ENCODE results near the gene SESN1.
"Not testable (repeated sequence)": the region's sequence is repeated elsewhere in the genome, so short reads cannot be mapped to it uniquely, and the experiment has no call there.

SESN1 gene

DNA sequence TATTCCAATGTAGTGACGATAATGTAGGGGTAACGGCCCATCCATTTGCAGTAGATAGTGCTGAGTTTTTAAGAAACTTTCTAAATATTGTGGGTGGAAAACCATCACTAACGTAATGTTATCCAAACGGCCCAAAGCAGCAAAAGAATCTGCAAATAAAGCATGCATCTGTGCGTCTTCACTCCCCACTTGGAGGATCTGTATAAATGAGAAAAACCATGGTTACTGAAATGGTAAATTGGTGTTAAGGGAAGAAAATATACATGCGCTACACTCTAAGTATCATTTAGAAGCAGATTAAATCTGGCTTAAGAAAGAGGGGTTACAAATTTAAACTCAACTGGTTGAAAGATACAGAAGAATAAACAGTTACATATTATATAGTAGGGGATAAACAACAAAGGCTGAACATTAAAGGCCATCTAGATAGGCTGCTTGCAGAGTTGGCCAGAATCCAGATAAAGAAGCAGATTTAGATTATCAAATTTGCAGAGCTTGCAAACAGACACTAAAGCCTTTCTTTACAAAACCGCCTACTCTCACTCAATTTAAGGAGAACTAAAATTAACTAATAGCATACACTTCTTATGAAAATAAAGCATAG lies 93.3 kb downstream of the SESN1 start:
- DNase-seq (ENCODE audit: low read depth in 2 of 2), result no peak

DNA sequence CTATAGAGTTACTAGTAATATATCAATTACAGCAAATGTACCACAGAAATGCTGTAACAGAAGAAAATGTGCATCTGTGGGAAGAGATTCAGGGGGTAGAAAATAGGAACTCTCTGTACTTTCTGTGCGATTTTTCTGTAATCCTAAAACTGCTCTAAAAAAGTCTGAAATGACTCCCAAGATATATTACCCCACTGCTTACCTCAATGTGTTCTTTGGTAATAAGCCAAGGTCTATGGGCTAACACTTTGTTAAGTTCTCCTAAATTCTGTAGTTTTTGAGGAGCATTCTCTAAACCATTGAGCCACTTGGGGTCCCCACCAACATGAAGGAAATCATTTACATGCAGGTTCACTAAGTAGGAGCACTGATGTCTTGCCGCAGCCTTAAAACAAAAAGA lies 94.4 kb downstream of the SESN1 start:
- no peak for DNase-seq (ENCODE audit: low read depth in 2 of 2)

DNA sequence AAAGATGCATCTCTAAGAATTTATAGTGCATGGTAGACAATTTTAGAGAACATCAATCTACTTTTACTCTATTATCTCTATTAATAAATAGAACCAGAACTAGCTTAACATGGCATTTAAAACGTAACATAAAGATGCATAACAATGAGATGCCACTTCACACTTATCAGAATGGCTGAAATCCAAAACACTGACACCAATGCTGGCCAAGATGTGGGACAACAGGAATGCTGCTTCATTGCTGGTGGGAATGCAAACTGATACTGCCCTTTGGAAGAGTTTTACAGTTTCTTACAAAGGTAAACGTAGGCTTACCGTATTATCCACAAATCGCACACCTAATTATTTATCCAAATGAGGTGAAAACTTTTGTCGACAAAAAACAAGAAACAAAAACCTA lies 95.2 kb downstream of the SESN1 start:
- DNase-seq (ENCODE audit: low read depth in 2 of 2), result no peak

DNA sequence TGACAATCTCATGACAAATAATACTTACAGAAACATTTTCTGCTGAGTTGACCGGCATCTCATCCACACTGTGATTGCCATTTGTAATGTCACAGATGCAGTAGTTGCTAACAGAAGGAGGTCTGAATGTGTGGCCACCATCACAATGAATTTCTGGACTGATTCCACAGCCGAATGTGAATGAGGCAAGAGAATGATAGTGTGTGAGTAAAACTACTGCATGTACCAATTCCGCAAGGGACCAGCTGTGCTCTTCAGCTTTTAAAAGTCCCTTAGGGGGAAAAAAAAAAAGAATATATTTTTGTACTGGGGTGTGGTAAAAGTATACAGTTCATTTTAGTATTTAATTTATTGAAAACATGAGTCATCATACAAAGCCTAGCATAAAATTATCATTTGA lies 96.2 kb downstream of the SESN1 start:
- DNase-seq (ENCODE audit: low read depth in 2 of 2), result no peak

DNA sequence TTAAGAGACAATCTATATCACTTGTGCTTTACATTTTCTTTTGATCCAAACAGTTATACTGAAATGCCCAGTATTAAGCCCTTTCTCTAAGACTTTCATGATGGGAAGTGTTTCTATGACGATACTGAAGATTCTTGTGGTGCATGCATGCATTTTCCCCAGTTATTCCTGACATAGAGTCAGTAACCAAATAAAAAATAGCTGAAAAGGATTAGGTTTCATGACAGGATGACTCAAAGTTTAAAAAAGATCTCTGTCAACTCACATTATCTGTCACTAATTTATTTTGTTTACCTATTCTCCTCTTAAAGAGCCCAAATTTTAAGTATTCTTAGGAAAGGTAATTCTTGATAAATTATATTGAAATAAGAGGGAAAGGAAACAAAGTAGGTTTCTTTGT lies 98.4 kb downstream of the SESN1 start:
- no peak for DNase-seq (ENCODE audit: low read depth in 2 of 2)

DNA sequence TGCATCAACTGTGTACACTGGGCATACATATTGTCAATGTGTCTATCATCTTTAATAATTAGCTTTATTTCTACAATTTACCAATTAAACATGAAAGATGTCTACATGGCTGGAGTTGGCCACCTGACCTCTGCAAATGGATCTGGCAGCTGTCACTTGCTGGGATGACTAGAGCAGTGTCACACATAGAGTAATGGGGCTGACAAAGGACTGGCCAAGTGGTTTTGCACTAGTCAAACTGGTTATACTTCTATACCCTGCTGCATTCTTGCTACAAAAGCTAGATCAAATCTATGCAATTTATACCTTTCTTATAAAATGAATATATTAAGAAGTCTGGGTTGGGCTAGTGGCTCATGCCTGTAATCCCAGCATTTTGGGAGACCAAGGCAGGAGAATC lies 99.3 kb downstream of the SESN1 start:
- DNase-seq (ENCODE audit: low read depth in 2 of 2), result no peak

DNA sequence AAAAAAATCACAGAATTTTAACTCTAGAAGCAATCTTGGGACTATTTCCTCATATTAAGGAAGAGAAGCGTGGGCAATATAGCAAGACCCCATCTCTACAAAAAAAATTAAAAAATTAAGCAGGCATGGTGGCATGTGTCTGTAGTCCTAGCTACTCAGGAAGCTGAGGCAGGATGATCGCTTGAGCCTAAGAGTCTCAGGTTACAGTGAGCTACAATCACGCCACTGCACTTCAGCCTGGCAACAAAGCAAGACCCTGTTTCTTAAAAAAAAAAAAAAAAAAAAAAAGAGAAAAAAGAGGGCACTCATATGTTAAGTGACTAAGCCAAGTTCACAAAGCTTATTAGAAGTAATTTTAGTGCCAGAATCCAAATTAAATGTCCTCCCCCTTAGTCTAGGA lies 100.8 kb downstream of the SESN1 start:
- DNase-seq (ENCODE audit: low read depth in 2 of 2), result no peak

DNA sequence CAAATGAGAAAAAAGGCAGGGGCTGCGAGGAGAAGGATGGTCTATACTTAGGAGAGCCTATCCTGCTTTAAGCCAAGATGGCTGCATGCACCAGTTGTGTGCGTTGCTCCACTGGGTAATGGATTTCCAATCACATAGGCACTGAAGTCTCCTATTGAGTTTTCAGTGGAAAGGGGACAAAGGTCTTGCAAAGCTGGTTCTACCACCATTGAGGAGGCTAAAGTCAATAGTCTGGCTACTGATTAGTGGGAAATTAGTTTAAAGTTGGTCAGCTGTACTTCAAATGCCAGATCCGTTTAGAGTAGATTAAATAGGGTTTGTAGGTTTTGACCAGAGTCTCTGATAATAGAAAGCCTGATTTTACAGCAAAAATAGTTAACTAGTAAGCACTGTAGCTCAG lies 104.9 kb downstream of the SESN1 start:
- no peak for DNase-seq (ENCODE audit: low read depth in 2 of 2)

DNA sequence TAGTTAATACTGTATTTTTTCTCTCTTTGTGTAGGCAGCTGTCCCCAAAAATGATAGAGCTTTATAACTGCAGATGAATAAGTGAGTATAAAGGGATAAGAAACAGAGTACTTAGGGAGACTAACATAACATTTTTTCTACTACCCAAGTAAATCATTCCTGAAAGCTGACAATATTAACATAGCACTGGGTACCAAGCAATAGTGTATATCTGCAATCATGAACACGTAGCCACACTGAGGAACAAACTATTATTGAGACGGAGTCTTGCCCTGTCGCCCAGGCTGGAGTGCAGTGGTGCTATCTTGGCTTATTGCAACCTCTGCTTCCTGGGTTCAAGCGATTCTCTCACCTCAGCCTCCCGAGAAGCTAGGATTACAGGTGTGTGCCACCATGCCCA lies 105.9 kb downstream of the SESN1 start:
- DNase-seq (ENCODE audit: low read depth in 2 of 2), result no peak

DNA sequence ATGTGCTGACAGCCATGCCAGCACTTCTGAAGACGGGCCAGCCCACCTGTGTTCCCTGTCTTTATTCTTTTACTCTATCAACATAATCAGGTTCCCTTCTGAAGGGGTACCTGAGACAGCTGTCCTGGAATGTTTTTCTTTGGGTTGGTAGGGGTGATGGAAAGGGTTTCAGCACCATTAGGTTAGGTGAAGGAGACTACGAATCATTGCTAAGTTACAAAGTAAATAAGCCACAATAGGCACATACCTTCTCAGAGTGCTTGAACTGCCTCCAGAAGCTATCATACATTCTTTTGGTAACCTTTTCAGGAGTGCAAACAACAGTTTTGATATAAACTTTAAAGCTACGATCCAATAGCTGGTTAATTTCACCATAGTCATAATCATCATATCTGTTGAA lies 106.3 kb downstream of the SESN1 start:
- no peak for DNase-seq (ENCODE audit: low read depth in 2 of 2)

DNA sequence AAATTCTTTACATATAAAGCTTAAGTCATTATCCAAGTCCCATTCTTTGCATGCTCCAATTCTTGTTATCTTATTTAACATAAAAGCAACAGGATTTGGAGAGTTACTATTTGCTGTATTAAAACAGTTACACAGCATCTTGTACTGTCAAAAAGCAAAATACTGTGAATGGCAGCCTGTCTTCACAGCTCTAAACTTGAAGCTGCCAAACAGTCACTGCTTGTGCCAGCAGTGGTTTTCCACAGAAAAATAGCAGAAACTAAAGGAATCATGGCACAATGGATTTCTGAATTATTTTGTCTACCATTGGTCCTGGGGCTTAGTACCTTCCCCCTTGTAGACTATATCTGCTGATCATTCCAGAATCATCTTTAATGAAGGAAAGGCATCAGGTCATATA lies 107.5 kb downstream of the SESN1 start:
- no peak for DNase-seq (ENCODE audit: low read depth in 2 of 2)

DNA sequence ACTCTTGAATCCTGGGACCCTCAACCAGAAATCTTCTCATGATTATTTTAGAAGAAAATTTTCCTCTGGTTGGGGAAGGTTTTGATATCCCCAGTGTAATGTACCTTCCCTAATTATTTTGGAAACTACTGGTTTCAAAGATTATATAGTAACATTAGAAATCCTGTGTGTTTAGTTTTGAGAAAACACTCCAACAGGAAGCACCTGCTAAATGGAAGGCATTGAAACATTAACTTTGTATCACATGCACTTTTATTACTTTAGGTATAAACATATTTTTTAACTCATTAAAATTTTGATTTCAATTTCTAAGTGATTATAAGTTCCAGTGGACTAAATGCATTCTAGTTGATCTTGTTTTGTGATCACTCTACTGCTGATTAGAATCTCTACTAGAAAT lies 109.3 kb downstream of the SESN1 start:
- no peak for DNase-seq (ENCODE audit: low read depth in 2 of 2)

DNA sequence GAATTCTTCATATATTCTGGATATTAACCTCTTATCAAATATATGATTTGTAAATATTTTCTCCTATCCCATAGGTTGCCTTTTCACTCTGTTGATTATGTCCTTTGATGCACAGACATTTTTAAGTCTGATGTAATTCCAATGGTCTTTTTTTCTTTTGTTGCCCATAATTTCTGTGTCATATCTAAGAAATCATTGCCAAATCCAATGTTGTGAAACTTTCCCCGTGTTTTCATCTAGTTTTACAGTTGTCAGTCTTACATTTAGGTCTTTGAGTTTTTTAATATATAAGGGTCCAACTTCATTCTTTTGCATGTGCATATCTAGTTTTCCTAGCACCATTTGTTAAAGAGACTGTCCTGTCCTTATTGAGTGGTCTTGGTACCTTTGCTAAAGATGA lies 111.5 kb downstream of the SESN1 start:
- DNase-seq (ENCODE audit: low read depth in 2 of 2), result no peak

DNA sequence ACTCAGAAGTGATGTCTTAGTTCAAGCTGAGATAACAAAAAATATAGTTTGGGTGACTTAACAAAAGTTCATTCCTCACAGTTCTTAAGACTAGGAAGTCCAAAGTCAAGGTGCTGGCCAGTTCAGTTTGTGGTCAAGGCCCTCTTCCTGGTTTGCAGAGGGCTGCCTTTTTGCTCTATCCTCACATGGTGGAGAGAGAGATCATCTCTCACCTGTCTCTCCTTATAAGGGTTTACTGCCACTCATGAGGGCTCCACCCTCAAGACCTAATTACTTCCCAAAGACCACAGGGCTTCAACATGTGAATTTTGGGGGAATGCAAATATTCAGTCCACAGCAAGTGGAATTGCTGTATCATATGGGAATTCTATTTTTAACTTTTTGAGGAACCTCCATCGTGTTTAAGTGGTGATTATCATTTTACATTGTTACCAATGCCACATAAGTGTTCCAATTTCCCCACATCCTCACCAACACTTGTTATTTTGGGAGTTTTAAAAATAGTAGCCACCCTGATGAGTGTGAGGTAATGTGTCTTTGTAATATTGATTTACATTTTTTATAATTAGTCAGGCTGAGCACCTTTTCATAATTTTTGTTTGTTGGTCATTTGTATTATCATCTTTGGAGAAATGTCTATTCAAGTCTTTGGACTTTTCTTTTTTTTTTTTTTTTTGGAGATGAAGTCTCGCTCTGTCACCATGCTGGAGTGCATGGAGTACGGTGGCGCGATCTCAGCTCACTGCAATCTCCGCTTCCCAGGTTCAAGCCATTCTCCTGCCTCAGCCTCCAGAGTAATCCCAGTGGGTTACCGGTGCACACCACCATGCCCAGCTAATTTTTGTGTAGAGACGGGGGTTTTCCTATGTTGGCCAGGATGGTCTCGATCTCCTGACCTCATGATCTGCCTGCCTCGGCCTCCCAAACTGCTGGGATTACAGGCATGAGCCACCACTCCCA lies 112.2 kb downstream of the SESN1 start:
- no peak for DNase-seq (ENCODE audit: low read depth in 2 of 2)

DNA sequence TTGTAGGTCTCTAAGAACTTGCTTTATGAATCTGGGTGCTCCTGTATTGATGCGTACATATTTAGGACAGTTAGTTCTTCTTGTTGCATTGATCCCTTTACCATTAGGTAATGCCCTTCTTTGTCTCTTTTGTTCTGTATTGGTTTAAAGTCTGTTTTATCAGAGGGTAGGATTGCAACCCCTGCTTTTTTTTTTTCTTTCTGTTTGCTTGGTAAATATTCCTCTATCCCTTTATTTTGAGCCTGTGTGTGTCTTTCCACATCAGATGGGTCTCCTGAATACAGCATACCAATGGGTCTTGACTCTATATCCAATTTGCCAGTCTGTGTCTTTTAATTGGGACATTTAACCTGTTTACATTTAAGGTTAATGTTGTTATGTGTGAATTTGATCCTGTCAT lies 116.0 kb downstream of the SESN1 start:
- not testable (repeated sequence) for DNase-seq (ENCODE audit: low read depth in 2 of 2)

DNA sequence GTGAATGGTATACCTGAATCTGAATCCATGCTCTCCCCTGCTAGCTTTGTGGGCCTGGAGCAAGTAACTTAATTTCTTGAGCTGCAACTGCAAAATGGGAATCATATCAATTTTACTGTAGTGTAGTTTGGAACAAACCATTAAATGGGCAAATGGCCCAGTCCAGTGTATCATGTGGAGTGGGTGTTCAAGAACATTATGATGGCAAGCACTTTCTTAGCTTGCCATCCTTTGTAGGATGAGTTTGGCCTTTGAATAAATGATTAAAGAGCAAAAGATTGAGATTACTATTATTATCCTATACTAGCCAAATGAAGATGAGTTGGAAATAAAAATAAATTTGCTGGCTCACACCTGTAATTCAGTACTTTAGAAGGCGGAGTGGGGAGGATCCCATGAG lies 120.4 kb downstream of the SESN1 start:
- DNase-seq (ENCODE audit: low read depth in 2 of 2), result no peak

DNA sequence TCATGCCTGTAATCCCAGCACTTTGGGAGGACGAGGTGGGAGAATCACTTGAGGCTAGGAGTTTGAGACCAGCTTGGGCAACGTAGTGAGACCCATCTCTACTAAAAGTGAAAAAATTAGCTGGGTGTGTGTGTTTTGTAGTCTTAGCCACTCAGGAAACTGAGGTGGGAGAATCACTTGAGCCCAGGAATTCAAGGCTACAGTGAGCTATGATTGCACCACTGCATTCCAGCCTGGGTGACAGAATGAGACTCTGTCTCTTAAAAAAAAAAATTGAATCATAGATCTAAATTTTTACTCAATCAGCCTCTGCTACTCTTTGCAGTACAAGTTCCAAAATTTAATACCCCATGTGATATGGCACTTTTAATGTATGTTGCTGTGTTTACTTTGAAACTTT lies 124.9 kb downstream of the SESN1 start:
- DNase-seq (ENCODE audit: low read depth in 2 of 2), result no peak

DNA sequence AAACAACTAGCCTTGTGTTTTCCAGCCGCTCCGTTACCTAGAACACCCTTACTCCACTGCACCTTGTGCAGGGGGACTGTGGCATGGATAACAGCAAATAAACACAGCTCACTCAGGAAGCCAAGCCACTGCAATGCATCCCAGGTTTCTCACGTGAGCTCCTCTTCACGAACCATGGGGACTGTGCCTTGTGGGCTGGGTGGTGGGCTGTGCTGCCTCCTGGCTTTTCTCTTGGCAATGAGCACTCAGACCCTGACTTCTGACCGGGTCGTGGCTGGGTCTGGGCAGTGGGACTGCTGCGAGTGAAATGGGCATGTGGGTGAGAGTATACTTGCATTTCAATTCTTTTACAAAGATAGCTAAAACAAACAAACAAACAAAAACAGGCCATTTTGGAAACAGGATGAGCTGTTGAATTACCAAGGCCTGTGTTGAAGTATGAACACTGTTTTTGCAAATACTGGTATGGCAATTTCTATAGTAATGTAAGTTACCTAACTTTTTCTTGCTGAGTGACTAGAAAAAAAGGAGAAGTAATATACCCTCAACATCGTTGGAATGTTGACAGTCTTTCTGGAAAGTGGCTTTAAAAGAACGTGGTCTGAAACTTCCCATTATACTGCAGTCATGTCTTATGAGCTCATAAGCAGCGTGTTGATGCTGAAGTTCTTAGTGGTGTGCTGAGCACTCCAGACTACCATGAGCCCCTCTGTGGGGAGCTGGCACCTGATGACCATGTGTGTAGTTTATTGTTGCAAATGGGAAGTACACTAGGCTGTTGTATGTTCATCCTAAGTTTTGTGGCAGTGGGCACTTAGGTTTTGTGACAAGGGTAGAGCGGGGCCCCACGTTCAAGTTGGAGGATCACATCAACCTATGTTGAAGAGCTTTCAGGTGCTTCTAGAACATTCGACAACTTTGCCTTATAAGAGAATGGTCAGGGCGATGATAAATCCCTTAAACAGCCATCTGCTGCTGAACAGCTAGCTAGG lies 126.0 kb downstream of the SESN1 start:
- DNase-seq (ENCODE audit: low read depth in 2 of 2), result no peak

DNA sequence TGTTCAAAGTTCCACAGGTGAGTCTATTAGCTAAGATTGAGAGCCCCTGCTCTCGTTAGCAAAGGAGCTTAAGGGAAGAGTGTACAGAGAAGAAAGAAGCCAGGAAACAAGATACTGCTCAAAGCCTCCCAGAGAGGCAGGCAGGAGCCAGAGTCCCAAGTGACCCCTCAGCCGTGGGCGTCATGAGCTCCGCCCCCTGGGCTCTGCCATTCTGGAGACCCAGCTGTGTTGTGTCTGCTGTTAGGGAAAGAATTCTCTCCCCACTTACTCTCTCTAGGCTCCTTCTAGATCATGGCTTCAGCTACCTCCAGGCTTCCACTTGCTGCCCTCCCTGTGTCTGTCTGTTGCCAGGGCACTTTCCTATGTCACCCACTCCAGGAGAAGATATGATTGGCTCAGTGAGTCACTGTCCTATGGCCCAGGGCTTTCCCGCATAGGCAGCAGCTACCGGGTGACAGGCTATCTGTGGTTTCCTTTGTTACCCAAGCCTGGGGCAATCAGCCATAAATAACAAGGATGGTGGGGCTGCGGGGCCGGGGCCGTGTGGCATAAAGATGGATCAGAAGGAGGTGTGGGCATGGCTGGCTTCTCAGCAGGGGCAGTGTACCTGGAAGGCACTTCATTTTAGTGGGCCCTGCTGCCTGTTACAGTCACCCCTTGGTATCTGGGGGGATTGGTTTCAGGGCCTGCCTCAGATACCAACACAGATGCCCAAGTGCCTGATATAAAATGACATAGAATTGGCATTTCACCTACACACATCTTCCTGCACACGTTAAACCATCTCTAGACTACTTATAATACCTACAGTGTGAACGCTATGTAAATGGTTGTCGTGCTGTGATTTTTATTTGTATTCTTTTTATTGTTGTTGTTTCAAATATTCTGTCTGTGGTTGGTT lies 127.5 kb downstream of the SESN1 start:
- no peak for DNase-seq (ENCODE audit: low read depth in 2 of 2)

DNA sequence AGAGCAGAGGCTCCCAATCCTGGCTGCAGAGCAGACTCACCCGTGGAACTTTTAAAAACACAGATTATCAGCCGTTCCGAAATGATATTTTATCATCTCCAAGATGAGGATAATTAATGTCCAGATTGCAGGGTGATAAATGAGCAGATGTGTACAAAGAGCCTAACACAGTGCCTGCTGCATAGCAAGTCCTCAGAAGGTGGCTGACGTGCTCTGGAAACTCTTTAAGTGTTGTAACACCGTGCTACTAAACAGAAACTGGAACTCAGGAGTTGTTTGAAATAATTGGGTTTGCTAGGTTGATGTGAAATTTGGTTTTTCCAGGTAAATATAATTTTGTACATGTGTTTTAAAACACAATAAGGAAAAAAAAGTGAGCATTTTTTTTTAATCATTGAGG lies 128.4 kb downstream of the SESN1 start:
- no peak for DNase-seq (ENCODE audit: low read depth in 2 of 2)

DNA sequence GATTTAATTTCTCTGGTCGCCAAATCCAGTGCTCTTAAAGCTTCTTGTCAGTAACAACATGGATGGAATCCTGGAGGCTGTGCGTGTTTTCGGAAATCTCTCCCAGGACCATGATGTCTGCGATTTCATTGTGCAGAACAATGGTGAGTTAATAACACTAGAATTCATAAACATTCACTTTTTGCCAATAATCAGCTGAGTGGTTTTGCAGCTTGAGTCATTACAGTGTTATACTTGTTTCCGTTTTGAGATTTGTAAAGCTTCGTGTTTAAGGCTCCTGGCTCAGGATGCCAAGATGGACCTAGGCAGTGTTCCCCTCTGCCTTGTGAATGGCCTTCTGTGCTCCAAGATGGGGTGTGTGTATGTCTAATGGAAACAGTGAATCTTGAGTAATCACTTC lies 132.7 kb downstream of the SESN1 start:
- DNase-seq (ENCODE audit: low read depth in 2 of 2), result no peak

Measured in fibroblast of skin of left quadriceps (primary cell).